Left lung (tissue), 10 donors: ENCODE results near the gene ABTB2. TPM values are rescaled to one million over a fixed set of nuclear protein-coding genes. Genes with fewer than 3 reads are reported as not detected.

Experiments
- ATAC-seq: fragments of 200-7000 bp; cut with Tn5 transposase; one replicate; pipeline ENCODE4 v1.9.1; 2020; ENCODE audit warnings: moderate library complexity
- DNase-seq, 4 donors: peaks; one replicate each; pipeline ENCODE4 v3.0.0-alpha.2; 2013 to 2020
- H3K27ac ChIP-seq, 2 donors: fragments of 200-600 bp; sonication (generic) in 1 of 2; one replicate each; pipeline versions ENCODE4 v1.5.0 to v1.8.0; 2020 to 2021
- H3K27me3 ChIP-seq, 2 donors: fragments of 200-600 bp; sonication (generic) in 1 of 2; one replicate each; pipeline versions ENCODE4 v1.5.0 to v1.8.0; 2020 to 2021
- H3K36me3 ChIP-seq, 2 donors: fragments of 200-600 bp; sonication (generic) in 1 of 2; one replicate each; pipeline versions ENCODE4 v1.5.0 to v1.8.0; 2020 to 2021
- H3K4me1 ChIP-seq, 2 donors: fragments of 200-600 bp; one replicate each; pipeline ENCODE4 v1.8.0; 2021
- H3K4me3 ChIP-seq, 2 donors: fragments of 200-600 bp; sonication (generic) in 1 of 2; one replicate each; pipeline versions ENCODE4 v1.5.0 to v1.8.0; 2020 to 2021; ENCODE audit warnings: mild to moderate bottlenecking in 1 of 2
- H3K9me3 ChIP-seq, 2 donors: fragments of 200-600 bp; sonication (generic) in 1 of 2; one replicate each; pipeline versions ENCODE4 v1.5.0 to v1.8.0; 2020 to 2021
- intact Hi-C, 2 donors: fragments of 100-400 bp; cut with DNase I; formaldehyde crosslinking; loops; one replicate each; pipeline versions ENCODE4 v1.11.2 to v1.14.2; 2022
- polyA plus RNA-seq, 6 donors: library from polyadenylated mRNA; unstranded; fragments of 120-200 nt; gene quantifications; one replicate each; pipeline ENCODE4 v1.2.1, GENCODE V29; 2013; ENCODE audit not compliant: insufficient read length in 6 of 6
- total RNA-seq, 2 donors: library from RNA; stranded (reverse); fragmentation: NEBNext Ultra II Directional; extraction: Animal tissue kit (Norgen Biotek cat#: 25700); gene quantifications; one replicate each; pipeline ENCODE4 v1.2.1, GENCODE V29; 2021
- TF ChIP-seq, protein P1 (sequence below), 2 donors: fragments of 200-600 bp; sonication (generic) in 1 of 2; IDR thresholded peaks; one replicate each; pipeline versions ENCODE4 v1.5.0 to v1.8.0; 2021; ENCODE audit warnings: antibody characterized with exemption in 2 of 2
- donor health status: DM: no; HTN: yes; CAD: no.
- donor health status: DM: no; HTN: no; CAD: no.

ABTB2 gene
- total and polyA plus RNA-seq, 8 donors = 2.4 to 6.9 (median 4.8) TPM

DNA sequence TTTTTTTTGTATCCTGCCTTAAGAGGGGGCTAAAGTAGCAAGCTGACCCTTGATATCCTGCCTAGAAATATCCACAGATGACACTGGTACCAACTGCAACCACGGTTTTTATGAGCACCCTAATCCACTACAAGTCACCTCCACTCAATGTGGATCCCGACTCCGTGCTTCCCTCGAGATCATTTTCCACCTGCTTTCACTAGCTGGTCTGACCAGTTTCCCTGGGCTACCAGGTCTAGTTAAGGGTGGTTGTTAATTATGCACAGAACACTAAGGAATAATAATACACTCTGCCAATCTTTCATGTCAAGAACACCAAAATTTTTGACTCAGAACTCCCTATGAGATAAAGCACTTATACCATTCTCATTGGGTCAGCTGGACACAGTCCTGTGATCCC, 82.3 kb downstream of the ABTB2 start:
- TF ChIP-seq, protein P1, sequence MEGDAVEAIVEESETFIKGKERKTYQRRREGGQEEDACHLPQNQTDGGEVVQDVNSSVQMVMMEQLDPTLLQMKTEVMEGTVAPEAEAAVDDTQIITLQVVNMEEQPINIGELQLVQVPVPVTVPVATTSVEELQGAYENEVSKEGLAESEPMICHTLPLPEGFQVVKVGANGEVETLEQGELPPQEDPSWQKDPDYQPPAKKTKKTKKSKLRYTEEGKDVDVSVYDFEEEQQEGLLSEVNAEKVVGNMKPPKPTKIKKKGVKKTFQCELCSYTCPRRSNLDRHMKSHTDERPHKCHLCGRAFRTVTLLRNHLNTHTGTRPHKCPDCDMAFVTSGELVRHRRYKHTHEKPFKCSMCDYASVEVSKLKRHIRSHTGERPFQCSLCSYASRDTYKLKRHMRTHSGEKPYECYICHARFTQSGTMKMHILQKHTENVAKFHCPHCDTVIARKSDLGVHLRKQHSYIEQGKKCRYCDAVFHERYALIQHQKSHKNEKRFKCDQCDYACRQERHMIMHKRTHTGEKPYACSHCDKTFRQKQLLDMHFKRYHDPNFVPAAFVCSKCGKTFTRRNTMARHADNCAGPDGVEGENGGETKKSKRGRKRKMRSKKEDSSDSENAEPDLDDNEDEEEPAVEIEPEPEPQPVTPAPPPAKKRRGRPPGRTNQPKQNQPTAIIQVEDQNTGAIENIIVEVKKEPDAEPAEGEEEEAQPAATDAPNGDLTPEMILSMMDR (IDR thresholded peaks at IDR 0.05) = no peak
- H3K9me3 ChIP-seq = no peaks in the 10 kb centered on the region
- peaks cover 0 to 6% of the 10 kb centered on the region in 2 donors for H3K4me1 ChIP-seq
- H3K4me3 ChIP-seq = no peak overlapping the region
- DNase-seq (no peak), ATAC-seq (peak; percentile 3)
- intact Hi-C loops = no loop called here
- peaks cover 0 to 4% of the 10 kb centered on the region in 2 donors for H3K27me3 ChIP-seq
- H3K27ac ChIP-seq = peak overlapping the region; percentile 61 to 77
- H3K36me3 ChIP-seq = no peaks in the 10 kb centered on the region

DNA sequence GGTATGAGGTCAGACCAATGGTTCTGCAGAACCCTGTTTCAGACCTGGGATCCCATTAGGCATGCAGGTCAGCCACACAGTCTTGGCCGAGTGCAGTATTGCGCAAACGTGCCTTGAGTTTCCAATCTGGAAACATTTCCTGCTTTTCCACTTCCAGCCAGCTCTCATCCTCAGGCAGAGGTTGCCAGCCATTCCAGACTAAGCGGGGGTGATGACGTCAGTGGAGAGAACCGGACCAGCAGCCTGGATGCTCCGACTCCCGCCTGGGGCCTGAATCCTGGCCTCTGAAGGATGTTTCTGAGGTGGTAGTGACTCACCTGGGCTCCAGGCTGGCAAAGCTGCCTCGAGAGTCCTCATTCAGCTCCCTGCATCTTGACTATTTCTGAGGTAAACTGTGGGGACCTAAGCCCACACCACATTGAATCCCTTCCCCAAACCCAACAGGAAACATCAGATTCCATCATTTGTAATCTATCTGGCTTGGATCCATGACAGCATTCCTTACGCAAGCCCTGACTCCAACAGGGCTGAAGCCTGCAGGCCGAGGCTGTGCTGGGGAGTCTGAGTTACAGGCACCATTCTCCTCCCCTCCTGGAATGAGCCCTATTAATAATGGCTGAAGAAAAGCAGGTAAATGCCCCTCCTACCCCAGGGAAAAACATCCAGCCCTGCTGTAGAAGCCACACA, 83.0 kb downstream of the ABTB2 start:
- Histone ChIP-seq H3K4me1 (peaks cover 0 to 6% of the 10 kb centered on the region in 2 donors), H3K36me3 (no peaks in the 10 kb centered on the region), H3K9me3 (no peaks in the 10 kb centered on the region), H3K27ac (peak overlapping the region; percentile 61 to 77), H3K4me3 (no peak overlapping the region), H3K27me3 (peaks cover 0 to 5% of the 10 kb centered on the region in 2 donors)
- TF ChIP-seq, protein P1 (IDR thresholded peaks at IDR 0.05) = no peak
- DNase-seq (peak; percentile 76 to 95 (median 90)), ATAC-seq (peak; percentile 95)
- intact Hi-C loops = no loop called here

DNA sequence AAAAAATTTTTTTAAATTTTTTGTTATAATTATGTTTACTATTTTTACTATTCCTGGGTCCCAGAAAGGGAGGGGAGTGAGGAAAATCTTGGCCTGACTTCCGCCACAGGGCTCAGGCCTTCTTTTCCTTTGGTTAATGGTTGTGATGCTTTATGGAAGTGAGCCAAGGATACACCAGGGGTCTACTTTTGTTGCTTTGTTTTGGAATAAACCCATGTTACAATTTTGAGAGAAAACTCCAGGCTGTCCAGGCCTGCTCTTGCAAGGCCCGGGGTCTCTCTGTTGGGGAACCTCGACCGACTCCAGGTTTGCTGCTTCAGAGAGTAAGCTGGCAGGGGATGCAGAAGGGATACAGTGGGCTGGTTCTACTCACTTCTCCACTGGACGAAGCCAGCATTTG, 84.7 kb downstream of the ABTB2 start:
- Histone ChIP-seq H3K4me1 (peaks cover 6 to 9% of the 10 kb centered on the region in 2 donors), H3K9me3 (no peaks in the 10 kb centered on the region), H3K27ac (no peak overlapping the region), H3K27me3 (peaks cover 0 to 11% of the 10 kb centered on the region in 2 donors), H3K36me3 (no peaks in the 10 kb centered on the region), H3K4me3 (no peak overlapping the region)
- intact Hi-C loops = no loop called here
- DNase-seq = no peak
- TF ChIP-seq, protein P1 (IDR thresholded peaks at IDR 0.05) = no peak
- ATAC-seq = no peak

DNA sequence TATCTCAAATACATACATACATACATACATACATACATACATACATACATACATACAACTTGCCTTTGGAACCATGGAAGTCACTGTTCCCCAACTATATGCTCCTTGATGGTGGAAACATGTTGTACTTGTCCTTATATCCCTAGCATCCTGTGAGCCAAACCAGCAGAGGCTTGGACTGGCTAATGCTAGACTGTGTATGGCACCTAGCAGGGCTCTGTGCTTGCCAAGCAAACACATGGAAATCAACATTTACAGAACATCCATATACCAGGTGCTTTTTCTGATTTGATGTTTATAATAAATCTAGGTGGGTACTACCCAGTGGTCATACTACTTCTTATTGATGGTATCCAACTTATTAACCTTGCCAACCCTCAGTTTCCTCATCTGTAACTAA, 86.1 kb downstream of the ABTB2 start:
- intact Hi-C loops = no loop called here
- Histone ChIP-seq H3K27ac (no peak overlapping the region), H3K36me3 (no peaks in the 10 kb centered on the region), H3K27me3 (peaks cover 0 to 15% of the 10 kb centered on the region in 2 donors), H3K4me3 (no peak overlapping the region), H3K9me3 (no peaks in the 10 kb centered on the region), H3K4me1 (peaks cover 6 to 21% of the 10 kb centered on the region in 2 donors)
- no peak for DNase-seq
- no peak for ATAC-seq
- TF ChIP-seq, protein P1 (IDR thresholded peaks at IDR 0.05) = no peak

DNA sequence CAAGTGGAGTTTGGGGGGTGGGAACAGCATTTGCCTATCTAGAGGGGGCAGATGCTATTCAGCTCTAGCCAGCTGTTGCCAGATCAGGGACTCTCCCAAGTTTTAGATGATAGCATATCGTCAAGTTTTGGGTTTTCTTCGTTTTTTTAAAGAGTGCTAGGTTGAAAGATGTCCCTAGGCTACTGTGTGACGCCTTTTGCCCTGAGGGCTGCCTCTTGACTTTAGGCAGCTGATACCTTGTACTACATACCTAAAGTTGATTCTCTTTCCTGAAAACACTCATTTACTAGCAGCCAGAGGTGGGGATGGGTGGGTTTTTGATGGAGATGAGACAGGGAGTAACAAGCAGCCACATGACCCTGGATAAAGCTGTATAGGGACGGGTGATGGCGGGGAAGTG, 87.1 kb downstream of the ABTB2 start:
- DNase-seq = no peak
- TF ChIP-seq, protein P1 (IDR thresholded peaks at IDR 0.05) = no peak
- Histone ChIP-seq H3K4me1 (peaks cover 6 to 21% of the 10 kb centered on the region in 2 donors), H3K27ac (no peak overlapping the region), H3K9me3 (no peaks in the 10 kb centered on the region), H3K27me3 (peaks cover 0 to 15% of the 10 kb centered on the region in 2 donors), H3K36me3 (no peaks in the 10 kb centered on the region), H3K4me3 (no peak overlapping the region)
- ATAC-seq = no peak
- intact Hi-C loops = no loop called here
